GM12891 (cell line): ENCODE data around the gene TMEM135.

Experiments used
- POLR2A ChIP-seq: IDR thresholded peaks from 2 replicates; pipeline ENCODE4 v1.6.1; 2011; ENCODE audit warnings: low read depth, low read length, control low read depth
- POLR2AphosphoS5 ChIP-seq: IDR thresholded peaks from 2 replicates; pipeline ENCODE4 v1.6.1; 2011; ENCODE audit warnings: low read depth, low read length, control low read depth
- SPI1 ChIP-seq: IDR thresholded peaks from 2 replicates; pipeline ENCODE4 v1.6.1; 2011; ENCODE audit warnings: low read depth, low read length, control low read depth
- TAF1 ChIP-seq: IDR thresholded peaks from 2 replicates; pipeline ENCODE4 v1.6.1; 2011; ENCODE audit warnings: low read depth, low read length, control low read depth

- TF ChIP-seq POLR2A (no peak), POLR2AphosphoS5 (no peak), TAF1 (no peak), SPI1 (no peak)
These were observed 222.0 kb downstream of the TMEM135 start for GRCh38 chr11:87259736-87260135.
